ENCODE data around the gene ANKRD18B.
A peak's percentile ranks its signal among the peaks of the same experiment; 100 is the strongest.
"Not testable (repeated sequence)": the region's sequence is repeated elsewhere in the genome, so short reads cannot be mapped to it uniquely, and the experiment has no call there.

ANKRD18B gene

DNA sequence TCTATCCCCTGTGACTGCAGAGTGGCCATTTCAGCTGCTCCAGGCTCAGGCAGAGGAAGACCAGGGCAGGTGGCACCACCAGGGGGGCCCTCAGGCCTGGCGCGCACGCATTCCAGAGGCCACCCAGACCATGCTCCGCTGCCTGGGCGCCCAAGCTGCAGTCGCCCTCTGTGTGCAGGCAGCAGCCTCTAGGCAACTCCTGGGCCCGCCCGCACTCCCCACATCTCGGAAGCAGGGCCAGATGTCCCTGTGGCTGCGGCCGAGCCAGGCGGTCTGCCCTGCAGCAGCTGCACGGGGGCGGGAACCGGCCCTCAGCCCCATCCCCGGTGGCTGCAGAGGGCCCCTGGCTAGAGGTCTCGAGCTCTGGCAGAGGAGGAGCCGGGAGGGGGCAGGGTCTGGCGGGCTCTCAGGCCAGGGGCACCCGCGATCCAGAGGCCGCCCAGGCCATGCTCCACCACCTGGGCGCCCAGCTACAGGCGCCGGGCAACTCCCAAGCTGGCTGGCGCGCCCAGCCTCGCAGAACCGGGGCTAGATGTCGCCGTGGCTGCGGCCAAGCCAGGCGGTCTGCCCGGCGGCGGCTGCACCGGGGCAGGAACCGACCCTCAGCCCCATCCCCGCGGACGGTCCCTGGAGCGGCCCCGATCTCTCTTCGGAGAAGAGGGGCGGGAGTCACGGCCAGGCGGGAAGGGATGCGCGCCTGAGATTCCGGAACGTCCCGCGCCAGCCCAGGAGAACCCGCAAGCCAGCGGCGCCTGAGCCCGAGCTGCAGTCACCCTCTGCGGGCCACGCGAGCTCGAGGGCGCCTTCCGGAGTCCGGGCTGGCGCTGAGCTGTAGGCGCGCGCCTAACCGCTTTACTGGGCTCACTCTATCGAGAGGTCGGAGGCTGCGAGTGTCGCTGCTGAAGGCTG, at the start of gene ANKRD18B:
ANKRD18B (plus strand) TSS at position 855 of the 909 bp plus-strand sequence. CDS start 239 bp downstream, outside the sequence.
- intact Hi-C loops (cut with DNase I) = not testable (repeated sequence)
- peak in 23 of 42 donors; percentile 3 to 50 (median 23) for DNase-seq

DNA sequence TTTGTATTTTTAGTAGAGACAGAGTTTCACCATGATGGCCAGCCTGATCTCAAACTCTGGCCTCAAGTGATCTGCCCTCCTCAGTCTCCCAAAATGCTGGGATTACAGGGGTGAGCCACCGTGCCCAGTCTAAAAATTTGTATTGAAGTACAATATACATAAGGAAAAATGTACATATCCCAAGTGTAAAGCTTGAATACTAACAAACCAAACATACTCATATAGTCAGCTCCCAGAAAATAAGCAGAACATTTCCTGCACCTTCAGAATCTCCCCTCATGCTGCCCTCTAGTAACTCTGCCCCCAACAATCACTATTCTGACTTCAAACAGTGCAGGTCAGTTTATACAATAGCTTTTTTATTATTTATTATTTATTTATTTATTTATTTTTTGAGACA, 48.7 kb upstream of the ANKRD18B start:
- DNase-seq = peak in 2 of 42 donors; percentile 5 to 7
- intact Hi-C loops (cut with DNase I) = loop anchor here (10.0 kb wide), 1 partner anchor 181 kb away; the partner anchor contains the start of gene NFX1

DNA sequence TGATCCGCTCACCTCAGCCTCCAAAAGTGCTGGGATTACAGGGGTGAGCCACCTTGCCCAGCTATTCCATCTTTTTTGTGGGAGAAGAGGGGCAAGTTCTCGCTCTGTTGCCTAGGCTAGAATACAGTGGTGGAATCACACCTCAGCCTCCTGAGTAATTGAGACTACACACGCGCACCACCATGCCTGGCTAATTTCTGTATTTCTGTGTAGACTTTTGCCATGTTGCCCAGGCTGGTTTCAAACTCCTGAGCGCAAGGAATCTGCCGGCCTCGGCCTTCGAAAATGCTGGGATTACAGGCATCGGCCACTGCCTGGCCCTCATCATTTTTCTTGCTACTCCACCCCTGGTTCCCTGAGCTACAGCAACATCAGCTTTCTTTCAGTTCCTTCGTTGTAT, 47.5 kb upstream of the ANKRD18B start:
- DNase-seq = peak in 5 of 42 donors; percentile 3 to 31 (median 15)
- intact Hi-C loops (cut with DNase I) = loop anchor here (10.0 kb wide), 1 partner anchor 182 kb away; the partner anchor contains the start of gene NFX1

DNA sequence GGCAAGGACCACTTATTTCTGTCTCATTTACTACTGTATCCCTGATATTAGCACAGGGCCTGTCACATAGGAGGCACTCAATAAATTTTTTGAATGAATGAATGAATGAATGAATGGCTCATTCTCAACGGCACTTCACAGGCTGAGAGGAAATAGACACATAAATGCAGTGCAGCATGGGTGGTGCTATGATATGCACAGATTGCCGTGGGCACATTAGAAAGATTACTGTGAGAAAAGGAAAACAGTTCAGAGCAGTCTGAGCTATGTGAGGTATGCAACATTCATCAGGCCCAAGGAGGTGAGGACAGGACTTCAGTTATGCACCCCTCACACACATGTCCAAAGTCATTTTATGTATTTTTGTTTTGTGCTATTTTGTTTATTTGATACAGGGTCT, 43.9 kb upstream of the ANKRD18B start:
- DNase-seq = no peak
- intact Hi-C loops (cut with DNase I) = no loop called here

DNA sequence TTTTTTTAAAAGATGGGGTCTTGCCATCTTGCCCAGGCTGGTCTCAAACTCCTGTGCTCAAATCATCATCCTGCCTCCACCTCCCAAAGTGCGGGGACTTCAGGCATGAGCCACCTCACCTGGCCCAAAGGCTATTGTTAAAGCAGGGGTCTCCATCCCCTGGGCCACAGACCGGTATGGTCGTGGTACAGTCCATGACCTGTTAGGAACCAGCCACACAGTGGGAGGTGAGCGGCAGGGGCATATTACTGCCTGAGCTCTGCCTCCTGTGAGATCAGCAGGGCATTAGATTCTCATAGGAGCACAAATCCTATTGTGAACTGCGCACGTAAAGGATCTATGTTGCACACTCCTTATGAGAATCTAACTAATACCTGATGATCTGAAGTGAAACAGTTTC, 43.1 kb upstream of the ANKRD18B start:
- peak in 2 of 42 donors; percentile 4 to 24 for DNase-seq
- intact Hi-C loops (cut with DNase I) = no loop called here

DNA sequence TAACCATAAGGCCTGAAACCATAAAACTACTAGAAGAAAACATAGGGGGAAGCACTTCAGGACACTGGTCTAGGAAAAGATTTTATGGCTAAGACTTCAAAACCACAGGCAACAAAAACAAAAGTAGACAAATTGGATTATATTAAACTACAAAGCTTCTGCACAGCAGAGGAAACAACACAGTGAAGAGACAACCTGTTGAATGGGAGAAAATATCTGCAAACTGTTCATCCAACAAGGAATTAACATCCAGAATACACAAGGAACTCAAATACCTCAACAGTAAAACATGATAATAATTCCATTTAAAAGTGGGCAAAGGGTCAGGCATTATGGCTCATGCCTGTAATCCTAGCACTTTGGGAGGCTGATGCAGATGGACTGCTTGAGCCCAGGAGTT, 38.7 kb upstream of the ANKRD18B start:
- DNase-seq; intact Hi-C loops (cut with DNase I): not testable (repeated sequence)

DNA sequence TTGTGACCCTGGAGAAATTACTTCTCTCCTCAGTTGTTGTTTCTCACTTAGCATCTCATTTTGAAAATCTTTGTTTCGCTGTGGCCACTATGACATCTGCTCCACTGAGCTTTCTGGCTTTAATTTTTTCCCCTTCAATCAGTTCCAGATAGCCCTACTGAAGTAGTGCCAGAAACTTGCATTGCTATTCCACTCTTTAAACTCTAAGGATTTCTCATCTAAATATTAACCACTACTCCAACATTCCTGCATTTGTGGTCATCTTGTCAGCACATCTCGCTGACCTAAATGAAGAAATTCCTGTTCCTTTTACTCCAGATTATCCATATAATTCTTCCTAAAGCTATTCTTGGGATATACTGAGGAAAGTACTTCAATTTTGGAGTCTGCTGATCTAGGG, 35.0 kb upstream of the ANKRD18B start:
- intact Hi-C loops (cut with DNase I) = no loop called here
- DNase-seq = no peak

DNA sequence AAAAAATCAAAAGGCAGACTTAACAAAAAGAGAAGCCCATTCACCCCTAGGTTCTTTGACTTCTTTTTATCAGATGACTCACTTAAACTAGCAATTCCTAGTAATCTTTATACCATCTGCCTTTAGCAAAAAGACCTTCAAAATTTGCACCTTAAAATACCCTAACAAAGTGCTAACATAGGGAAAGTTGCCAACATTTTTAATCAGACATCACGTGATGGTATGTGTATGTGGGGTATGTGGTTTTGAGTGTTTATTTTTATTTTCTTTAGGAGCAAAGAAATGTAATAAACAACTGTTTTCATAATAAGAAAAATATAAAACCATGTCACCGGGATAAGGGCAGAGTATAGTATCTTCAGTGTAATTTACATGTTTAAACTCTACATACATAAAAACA, 30.2 kb upstream of the ANKRD18B start:
- intact Hi-C loops (cut with DNase I); DNase-seq: not testable (repeated sequence)

DNA sequence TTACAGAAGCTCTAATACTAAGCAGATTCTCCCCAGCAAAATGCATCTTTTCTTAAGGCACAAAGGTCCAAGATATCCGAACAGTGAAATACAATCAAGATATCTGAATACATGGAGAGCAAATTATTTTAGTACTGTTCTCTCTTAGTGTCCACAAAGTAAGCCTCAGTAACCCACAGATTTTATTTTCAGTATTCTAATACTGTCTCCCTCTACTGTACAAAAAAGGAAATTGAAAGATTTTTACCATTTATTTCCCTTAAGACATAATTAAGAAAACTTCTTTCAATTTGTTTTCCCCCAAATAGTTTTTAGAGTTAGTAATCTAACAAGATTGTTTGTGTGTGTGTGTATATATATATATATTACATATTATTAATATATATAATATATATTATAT, 25.7 kb upstream of the ANKRD18B start:
- DNase-seq = no peak
- intact Hi-C loops (cut with DNase I) = no loop called here

DNA sequence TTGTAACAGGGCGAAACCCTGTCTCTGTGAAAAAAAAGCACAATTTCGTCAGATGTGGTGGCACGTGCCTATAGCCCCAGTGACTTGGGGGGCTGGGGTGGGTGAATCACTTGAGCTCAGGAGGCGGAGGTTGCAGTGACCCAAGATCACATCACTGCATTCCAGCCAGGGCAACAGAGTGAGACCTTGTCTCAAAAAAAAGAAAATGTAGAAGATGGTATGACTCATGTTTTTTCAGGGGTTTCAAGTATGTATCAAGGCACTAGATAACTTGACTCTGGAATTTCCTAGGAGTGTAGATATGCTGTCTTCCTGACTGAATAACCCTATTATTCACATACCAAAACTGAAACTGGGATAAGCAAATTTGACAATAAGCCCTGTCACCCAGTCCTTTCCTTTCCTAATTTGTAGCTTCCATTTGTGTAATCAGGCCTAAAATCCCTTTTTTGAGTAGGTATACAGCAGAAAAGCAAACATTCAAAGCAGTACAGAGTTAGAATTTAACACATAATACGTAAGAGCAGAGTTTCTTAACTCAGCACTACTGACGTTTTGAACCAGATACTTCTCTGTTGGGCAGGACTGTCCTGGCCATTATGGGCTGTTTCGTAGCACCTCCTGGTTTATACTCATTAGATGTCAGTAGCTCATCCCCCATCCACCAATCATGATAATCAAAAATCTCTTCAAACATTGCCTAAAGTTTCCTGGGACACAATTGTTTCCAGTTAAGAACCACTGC, 17.3 kb upstream of the ANKRD18B start:
- intact Hi-C loops (cut with DNase I) = no loop called here
- no peak for DNase-seq

DNA sequence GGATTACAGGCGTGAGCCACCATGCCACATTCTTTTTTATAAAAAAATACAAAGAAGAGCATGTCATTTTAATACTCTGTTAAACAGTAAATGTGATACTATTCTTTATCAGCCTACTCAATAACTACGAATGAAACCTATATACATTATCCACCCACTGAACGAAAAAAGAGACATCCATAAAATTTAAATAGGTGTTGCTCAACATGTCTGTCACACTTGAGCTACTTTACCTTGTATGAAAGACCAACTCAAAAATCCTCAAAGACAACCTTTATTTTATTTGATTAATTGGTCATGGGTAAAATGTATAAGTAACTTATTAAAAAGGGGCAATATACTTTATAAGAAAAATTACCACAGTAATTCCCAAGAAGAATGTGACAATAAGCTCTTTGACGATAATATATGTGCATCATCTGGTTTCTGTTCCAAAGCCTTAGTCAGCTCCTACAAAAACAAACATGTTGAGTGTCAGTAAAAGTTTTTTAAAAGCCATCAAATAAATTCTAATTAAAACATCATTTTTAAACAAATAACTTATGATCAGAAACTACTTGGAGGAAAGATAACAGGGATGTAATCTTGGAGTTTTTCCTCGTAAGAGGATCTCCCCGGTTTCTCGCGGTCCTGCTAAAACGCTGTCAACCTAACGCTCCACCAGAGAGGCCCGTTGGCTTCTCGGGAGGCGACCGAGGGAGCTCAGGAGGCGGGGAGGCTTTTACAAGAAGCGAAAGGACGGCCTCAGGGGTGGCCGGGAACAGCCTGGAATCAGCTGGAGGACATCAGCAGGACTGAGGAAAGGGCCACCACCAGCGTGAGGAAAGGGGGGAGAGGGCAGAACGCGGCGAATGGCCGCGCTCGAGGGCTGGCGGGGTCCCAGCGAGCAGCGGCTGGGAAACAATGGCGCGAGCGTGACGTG, 13.5 kb upstream of the ANKRD18B start:
- peak; percentile 41 to 85 (median 65) for DNase-seq
- intact Hi-C loops (cut with DNase I) = loop anchor here (5.0 kb wide), 1 partner anchor 38 kb away; the partner anchor contains the start of gene NOL6

DNA sequence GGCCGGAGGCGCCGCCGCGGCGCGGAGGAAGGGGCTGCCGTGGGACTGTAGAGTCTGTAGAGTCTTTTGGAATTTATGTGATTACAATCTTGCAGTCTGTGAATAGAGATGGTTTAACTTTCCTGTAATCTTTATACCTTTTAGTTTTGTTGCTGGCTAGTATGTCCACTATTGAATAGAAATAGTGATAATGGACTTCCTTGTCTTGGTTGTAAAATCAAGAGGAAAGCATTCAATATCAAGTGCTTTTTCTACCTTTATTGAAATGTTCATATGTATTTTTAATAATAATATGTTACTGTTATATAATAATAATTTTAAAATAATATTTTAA, 12.9 kb upstream of the ANKRD18B start:
- intact Hi-C loops (cut with DNase I) = loop anchor here (5.0 kb wide), 1 partner anchor 39 kb away; the partner anchor contains the start of gene NOL6
- not testable (repeated sequence) for DNase-seq

DNA sequence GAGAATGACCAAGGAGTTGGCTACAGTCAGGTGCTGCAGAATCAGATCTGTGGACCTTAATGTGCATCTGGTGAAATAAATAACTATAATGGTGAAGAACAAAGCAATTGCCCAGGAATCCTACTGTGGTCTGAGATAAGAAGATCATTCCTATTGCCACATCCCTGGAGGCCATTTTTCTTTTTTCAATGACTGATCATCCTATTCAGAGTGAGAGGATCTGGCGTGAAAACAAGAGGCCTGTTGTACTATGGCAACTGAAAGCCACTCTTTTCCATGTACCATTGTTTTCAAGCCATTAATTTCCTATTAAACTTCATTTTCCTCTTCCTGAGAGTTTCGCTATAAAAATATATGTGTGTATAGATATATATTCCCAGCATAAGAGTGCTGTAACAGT, 11.5 kb upstream of the ANKRD18B start:
- peak in 1 of 42 donors; percentile 41 for DNase-seq
- intact Hi-C loops (cut with DNase I) = loop anchor here (5.0 kb wide), 1 partner anchor 40 kb away; the partner anchor contains the start of gene NOL6

DNA sequence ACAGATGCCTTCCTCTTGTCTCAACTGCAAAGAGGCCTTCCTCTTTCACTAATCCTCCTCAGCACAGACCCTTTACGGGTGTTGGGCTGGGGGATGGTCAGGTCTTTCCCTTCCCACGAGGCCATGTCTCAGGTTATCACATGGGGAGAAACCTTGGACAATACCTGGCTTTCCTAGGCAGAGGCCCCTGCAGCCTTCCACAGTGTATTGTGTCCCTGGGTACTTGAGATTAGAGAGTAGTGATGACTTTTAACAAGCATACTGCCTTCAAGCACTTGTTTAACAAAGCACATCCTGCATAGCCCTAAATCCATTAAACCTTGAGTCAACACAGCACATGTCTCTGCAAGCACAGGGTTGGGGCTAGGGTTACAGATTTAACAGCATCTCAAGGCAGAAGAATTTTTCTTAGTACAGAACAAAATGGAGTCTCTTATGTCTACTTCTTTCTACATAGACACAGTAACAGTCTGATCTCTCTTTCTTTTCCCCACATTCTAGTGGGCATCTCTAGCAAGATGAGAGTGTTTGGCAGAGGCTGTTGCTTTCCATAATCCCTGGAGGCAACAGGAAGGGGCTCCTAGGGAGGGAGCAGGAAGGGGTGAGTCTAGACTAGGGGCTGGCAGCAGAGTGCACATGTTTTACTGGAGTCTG, 8.6 kb upstream of the ANKRD18B start:
- DNase-seq; intact Hi-C loops (cut with DNase I): not testable (repeated sequence)

DNA sequence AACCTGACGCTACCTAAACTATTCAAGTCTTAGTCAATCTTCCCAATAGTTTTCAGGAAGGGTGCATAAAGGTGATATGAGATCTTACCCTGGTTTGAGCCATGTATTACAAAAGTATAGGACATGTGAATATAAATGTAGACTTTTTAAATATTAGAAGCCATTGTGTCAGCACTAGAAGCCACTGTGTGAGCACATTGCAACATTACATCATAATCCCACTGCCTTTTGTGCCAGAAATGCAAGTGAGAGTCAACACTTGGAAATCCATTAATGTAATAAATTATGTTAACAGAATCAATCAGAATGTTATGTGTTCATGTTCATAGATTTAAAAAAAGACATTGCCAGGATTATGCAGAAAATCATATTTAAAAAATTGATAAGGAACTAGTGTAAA, 7.7 kb upstream of the ANKRD18B start:
- DNase-seq; intact Hi-C loops (cut with DNase I): not testable (repeated sequence)

DNA sequence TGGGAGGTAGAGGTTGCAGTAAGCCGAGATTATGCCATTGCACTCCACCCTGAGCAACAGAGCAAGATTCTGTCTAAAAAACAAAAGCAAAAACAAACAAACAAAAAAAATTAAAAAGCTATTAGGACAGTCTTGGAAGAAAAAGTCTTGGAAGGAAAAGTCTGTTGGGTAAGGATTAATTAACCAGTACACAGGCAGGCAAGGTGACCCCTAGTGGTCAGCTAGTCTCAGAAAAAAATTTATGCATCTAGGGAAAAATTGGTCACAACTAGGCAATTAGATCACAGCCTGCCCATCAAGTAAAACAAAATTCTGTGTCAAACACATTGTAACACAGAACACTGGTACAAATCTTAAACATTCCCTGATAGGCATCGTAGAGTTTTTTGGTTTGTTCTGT, 6.7 kb upstream of the ANKRD18B start:
- intact Hi-C loops (cut with DNase I) = no loop called here
- DNase-seq = peak in 13 of 42 donors; percentile 9 to 72 (median 27)

DNA sequence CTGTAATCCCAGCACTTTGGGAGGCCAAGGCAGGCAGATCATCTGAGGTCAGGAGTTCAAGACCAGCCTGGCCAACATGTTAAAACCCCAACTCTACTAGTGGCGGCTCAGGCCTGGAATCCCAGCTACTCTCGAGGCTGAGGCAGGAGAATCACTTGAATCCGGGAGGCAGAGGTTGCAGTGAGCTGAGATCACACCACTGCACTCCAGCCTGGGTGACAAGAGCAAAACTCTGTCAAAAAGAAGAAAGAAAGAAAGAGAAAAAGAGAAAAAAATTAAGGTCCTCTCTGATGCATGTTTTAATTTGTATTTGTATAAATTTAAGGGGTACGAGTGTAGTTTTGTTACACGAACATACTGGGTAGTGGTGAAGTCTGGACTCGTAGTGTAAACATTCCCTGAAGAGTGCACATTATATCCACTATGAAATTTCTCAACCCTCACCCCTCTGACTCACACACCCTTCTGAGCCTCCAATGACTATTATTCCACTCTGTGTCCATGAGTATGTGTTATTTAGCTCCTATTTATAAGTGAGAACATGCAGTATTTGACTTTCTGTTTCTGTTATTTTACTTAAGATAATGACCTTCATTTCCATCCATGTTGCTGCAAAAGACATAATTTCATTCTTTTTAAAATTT, 6.0 kb upstream of the ANKRD18B start:
- DNase-seq; intact Hi-C loops (cut with DNase I): not testable (repeated sequence)

DNA sequence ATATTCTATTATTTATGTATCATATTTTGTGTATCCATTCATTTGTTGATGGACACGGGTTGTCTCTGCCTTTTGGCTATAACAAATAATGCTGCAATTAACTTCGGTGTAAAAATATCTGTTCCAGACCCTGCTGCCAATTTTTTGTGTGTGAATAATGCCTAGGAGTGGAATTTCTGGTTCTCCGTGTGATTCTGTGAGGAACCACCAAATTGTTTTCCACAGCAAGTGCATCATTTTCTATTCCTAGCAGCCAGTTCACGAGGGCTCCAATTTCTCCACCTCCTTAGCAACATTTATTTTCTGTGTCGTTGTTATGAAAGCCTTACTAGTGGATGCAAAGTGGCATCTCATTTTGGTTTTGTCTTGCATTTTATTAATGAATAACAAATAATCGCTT, 2.2 kb upstream of the ANKRD18B start:
- intact Hi-C loops (cut with DNase I) = not testable (repeated sequence)

More for the DNA sequence above, 2.2 kb upstream of the ANKRD18B start:
- DNase-seq = not testable (repeated sequence)
